Tibial nerve (tissue), 4 donors: ENCODE results near the gene VARS2. TPM values are rescaled to one million over a fixed set of nuclear protein-coding genes. Genes with fewer than 3 reads are reported as not detected.
"Not testable (repeated sequence)": the region's sequence is repeated elsewhere in the genome, so short reads cannot be mapped to it uniquely, and the experiment has no call there.

Experiments used
- DNase-seq, 2 donors: peaks; one replicate each; pipeline ENCODE4 v3.0.0-alpha.2; 2019; ENCODE audit warnings: low spot score in 2 of 2
- H3K27ac ChIP-seq, 4 donors: fragments of 200-600 bp; sonication (generic) in 3 of 4; one replicate each; pipeline ENCODE4 v1.5.1; 2017 to 2019; ENCODE audit warnings: mild to moderate bottlenecking in 1 of 4
- H3K27me3 ChIP-seq, 2 donors: fragments of 200-600 bp; sonication (generic) in 1 of 2; one replicate each; pipeline versions ENCODE4 v1.5.1 to v1.6.0; 2017 to 2019
- H3K36me3 ChIP-seq, 3 donors: fragments of 200-600 bp; sonication (generic); one replicate each; pipeline ENCODE4 v1.5.1; 2018 to 2019
- H3K4me1 ChIP-seq, 4 donors: fragments of 200-600 bp; sonication (generic) in 3 of 4; one replicate each; pipeline ENCODE4 v1.5.1; 2017 to 2019
- H3K4me3 ChIP-seq, 4 donors: fragments of 200-600 bp; sonication (generic) in 3 of 4; one replicate each; pipeline ENCODE4 v1.5.1; 2017 to 2019; ENCODE audit warnings: mild to moderate bottlenecking in 1 of 4, moderate library complexity in 1 of 4
- H3K9me3 ChIP-seq, 4 donors: fragments of 200-600 bp; sonication (generic) in 3 of 4; one replicate each; pipeline ENCODE4 v1.5.1; 2017 to 2019
- CTCF ChIP-seq, 5 experiments: fragments of 200-600 bp in 3 of 5; fragments of 450-650 bp in 2 of 5; sonication (generic) in 3 of 5; IDR thresholded peaks; one replicate each; pipeline ENCODE4 v1.5.1; 2016 to 2019; ENCODE audit warnings: antibody characterized with exemption in 5 of 5, mild to moderate bottlenecking in 3 of 5, moderate library complexity in 2 of 5
- EP300 ChIP-seq, 2 donors: sonication (generic); formaldehyde crosslinking; IDR thresholded peaks; one replicate each; pipeline ENCODE4 v1.6.1; 2017; ENCODE audit warnings: antibody characterized with exemption in 2 of 2, mild to moderate bottlenecking in 1 of 2
- POLR2A ChIP-seq, 2 donors: fragments of 450-650 bp; IDR thresholded peaks; one replicate each; pipeline ENCODE4 v1.6.1; 2017; ENCODE audit warnings: antibody characterized with exemption in 2 of 2, mild to moderate bottlenecking in 2 of 2, moderate library complexity in 2 of 2
- WGBS, 2 donors: methylation state at CpG; one replicate each; pipeline ENCODE4 v1.1.5; 2018; 5-methylcytosine and 5-hydroxymethylcytosine counted together
- total RNA-seq, 4 donors: library from RNA; depleted of rRNA; stranded (reverse); fragments of >200 nt; gene quantifications; one replicate each; pipeline ENCODE4 v1.1.0, GENCODE V29; 2016

Gene VARS2
- 10 to 100 TPM; 22.6 to 26.2 (median 24.7) TPM for total RNA-seq

DNA sequence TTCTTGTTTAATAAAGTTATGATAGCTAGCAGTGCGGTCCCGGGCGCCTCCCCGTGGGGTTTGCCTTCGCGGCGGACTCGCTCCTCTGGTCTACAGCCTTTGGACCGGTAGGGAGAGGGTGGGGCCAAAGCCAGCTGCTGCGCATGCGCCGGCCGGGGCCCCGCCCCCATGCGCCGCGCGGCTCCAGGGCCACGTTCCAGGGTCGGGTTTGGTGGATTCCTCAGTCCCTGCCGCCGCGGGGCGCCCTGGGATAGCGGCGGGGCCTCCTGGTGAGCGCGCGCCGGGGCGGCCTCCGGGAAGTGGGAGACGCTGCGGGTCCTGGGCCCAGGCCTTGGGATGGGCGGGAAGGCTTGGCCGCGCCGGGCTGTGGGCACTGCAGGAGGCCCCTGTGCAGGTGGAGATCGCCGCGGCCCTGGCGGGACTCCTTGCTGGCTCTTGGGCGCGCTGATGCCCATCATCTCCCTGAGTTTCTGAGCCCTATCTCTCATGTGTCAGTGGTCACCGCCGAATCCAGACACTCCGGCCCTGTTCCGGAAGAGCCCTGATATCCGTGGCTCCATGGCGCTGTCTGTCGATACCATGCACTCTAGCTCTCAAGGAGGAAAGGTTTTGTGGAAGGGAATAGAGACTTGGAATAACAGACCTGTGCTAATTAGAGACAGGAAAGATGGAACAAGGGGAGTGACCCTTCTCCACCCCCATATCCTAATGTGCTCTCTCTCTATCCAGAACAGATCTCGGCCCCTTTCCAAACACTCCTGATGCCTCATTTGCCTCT lies at the start of gene VARS2:
VARS2 (plus strand) TSS at position 163 of the 778 bp plus-strand sequence; CDS start at position 762, 599 bp downstream.
- H3K4me1 ChIP-seq, result peaks cover 0 to 41% (median 12%) of the 10 kb centered on the region in 4 donors
- TF ChIP-seq EP300 (IDR thresholded peaks at IDR 0.05) (peak; percentile 61 to 92), POLR2A (IDR thresholded peaks at IDR 0.05) (peak; percentile 75 to 88), CTCF (IDR thresholded peaks at IDR 0.05) (peak; percentile 38 to 81 (median 58))
- peak; percentile 85 to 86 for DNase-seq
- H3K4me3 ChIP-seq, result peak within 1 kb of the TSS; percentile 39 to 75 (median 57)
- peak within 1 kb of the TSS; percentile 81 to 97 (median 92) for H3K27ac ChIP-seq
- peaks cover 0 to 65% (median 7%) of the 10 kb centered on the region in 3 donors for H3K36me3 ChIP-seq
- no peaks in the 10 kb centered on the region for H3K9me3 ChIP-seq
- H3K27me3 ChIP-seq, result no peaks in the 10 kb centered on the region
- 0 to 6% methylated on average over 12 to 49 of the region's 52 CpGs for WGBS, 2 donors

- Histone ChIP-seq H3K27me3 (no peaks in the 10 kb centered on the region), H3K36me3 (no peaks in the 10 kb centered on the region), H3K4me1 (no peaks in the 10 kb centered on the region), H3K4me3 (no peak overlapping the region), H3K27ac (no peak overlapping the region), H3K9me3 (peaks cover 0 to 13% (median 0%) of the 10 kb centered on the region in 4 donors)
- TF ChIP-seq CTCF (IDR thresholded peaks at IDR 0.05), result no peak
- TF ChIP-seq POLR2A (IDR thresholded peaks at IDR 0.05), result no peak
- no peak for TF ChIP-seq EP300 (IDR thresholded peaks at IDR 0.05)
- no peak for DNase-seq
- WGBS, 2 donors, result 91 to 95% methylated on average over 4 of the region's 4 CpGs
Measured at GRCh38 chr6:30864325-30864724, 49.7 kb upstream of the VARS2 start.

DNA sequence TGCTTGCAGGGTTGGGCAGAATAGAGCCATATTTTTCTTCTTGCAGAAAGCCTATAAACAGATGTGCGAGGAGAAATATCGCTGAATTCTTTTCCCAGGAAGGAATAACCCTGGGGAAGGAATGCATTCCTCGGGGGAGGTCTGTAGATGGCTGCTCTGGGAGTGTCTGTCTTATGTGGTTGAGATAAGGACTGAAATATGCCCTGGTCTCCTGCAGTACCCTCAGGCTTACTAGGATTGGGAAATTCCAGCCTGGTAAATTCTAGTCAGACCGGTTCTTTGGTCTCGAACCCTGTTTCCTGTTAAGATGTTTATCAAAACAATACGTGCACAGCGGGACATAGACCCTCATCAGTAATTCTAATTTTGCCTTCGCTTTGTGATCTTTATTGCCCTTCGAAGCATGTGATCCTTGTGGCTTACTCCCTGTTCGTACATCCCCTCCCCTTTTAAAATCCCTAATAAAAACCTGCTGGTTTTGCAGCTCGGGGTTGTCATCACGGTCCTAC lies 44.7 kb upstream of the VARS2 start:
- not testable (repeated sequence) for H3K4me1 ChIP-seq, H3K27me3 ChIP-seq, H3K36me3 ChIP-seq, DNase-seq, H3K4me3 ChIP-seq, H3K27ac ChIP-seq
- 60 to 62% methylated on average over 12 of the region's 12 CpGs for WGBS, 2 donors
- peaks cover 0 to 48% (median 0%) of the 10 kb centered on the region in 4 donors for H3K9me3 ChIP-seq

GRCh38 chr6:30870546-30870945 lies 43.5 kb upstream of the VARS2 start:
- TF ChIP-seq EP300 (IDR thresholded peaks at IDR 0.05) (no peak), POLR2A (IDR thresholded peaks at IDR 0.05) (no peak), CTCF (IDR thresholded peaks at IDR 0.05) (no peak)
- Histone ChIP-seq H3K4me1 (peaks cover 0 to under 1% (median 0%) of the 10 kb centered on the region in 4 donors), H3K4me3 (no peak overlapping the region), H3K36me3 (no peaks in the 10 kb centered on the region), H3K27me3 (no peaks in the 10 kb centered on the region), H3K27ac (no peak overlapping the region), H3K9me3 (peaks cover 0 to 48% (median 0%) of the 10 kb centered on the region in 4 donors)
- no peak for DNase-seq

- TF ChIP-seq POLR2A (IDR thresholded peaks at IDR 0.05), result no peak
- no peak for TF ChIP-seq CTCF (IDR thresholded peaks at IDR 0.05)
- TF ChIP-seq EP300 (IDR thresholded peaks at IDR 0.05), result no peak
- Histone ChIP-seq H3K4me1 (peaks cover 0 to 10% (median 4%) of the 10 kb centered on the region in 4 donors), H3K9me3 (peaks cover 0 to 48% (median 0%) of the 10 kb centered on the region in 4 donors), H3K27me3 (no peaks in the 10 kb centered on the region), H3K4me3 (no peak overlapping the region), H3K36me3 (no peaks in the 10 kb centered on the region), H3K27ac (no peak overlapping the region)
- 81 to 97% methylated on average over 4 of the region's 4 CpGs for WGBS, 2 donors
- DNase-seq, result no peak
Measured at GRCh38 chr6:30871592-30872183, 42.4 kb upstream of the VARS2 start.
